ENCODE results near the gene SPECC1.

The SPECC1 gene

GRCh38 chr17:20180661-20181060 is 171.5 kb downstream of the SPECC1 start:
- TF ChIP-seq, protein P1, sequence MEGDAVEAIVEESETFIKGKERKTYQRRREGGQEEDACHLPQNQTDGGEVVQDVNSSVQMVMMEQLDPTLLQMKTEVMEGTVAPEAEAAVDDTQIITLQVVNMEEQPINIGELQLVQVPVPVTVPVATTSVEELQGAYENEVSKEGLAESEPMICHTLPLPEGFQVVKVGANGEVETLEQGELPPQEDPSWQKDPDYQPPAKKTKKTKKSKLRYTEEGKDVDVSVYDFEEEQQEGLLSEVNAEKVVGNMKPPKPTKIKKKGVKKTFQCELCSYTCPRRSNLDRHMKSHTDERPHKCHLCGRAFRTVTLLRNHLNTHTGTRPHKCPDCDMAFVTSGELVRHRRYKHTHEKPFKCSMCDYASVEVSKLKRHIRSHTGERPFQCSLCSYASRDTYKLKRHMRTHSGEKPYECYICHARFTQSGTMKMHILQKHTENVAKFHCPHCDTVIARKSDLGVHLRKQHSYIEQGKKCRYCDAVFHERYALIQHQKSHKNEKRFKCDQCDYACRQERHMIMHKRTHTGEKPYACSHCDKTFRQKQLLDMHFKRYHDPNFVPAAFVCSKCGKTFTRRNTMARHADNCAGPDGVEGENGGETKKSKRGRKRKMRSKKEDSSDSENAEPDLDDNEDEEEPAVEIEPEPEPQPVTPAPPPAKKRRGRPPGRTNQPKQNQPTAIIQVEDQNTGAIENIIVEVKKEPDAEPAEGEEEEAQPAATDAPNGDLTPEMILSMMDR (conservative IDR thresholded peaks at IDR 0.05): no peak
- no peak overlapping the region for H3K27ac ChIP-seq

DNA sequence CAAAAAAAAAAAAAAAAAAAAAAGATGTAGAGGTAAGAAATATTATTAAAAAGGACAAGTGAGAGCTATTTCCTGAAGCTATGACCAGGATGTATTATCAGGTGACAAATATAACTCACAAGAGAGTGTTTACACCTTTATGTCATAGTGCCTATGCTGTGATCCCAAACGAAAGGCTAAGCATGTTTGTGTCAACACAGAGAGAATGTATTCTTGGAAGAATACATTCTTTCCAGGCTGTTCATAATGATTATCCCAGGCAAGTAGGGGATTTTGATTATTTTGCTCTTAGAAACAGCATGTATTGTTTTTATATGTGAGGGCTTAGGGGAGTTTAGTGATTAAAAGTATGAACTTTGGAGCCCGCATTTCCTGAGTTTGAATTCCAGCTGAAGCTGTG is 175.0 kb downstream of the SPECC1 start:
- TF ChIP-seq, protein P1 (conservative IDR thresholded peaks at IDR 0.05): no peak
- H3K27ac ChIP-seq: no peak overlapping the region

DNA sequence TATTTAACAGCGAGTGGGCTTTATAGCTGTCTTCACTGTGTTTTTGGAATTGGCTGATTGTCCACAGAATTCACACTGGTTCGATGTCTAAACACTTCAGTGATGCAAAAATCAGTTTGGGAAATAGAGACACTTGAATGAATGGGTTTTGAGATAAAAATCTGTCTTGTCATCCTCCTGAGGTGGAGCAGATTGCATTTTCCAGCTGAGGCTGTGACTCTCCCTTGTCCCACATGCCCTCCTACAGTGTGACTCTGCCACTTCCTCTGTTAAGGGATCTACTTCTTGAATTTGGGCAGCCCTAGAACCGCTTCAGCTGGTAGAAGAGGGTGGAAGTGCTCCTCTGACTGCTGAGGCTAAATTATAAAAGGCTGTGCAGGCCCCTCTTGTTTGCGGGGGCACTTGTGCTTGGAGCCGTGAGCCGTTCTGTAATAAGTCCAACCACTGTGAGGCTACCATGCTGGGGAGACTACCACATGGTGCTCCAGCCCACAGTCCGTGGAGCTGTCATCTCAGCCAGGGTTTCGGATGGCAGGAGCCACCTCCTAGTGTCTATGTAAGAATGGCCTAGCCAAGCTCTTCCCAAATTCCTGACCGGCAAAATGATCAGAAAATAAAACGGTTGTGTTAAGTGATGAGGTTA is 175.9 kb downstream of the SPECC1 start:
- TF ChIP-seq, protein P1 (conservative IDR thresholded peaks at IDR 0.05): no peak
- H3K27ac ChIP-seq: no peak overlapping the region

DNA sequence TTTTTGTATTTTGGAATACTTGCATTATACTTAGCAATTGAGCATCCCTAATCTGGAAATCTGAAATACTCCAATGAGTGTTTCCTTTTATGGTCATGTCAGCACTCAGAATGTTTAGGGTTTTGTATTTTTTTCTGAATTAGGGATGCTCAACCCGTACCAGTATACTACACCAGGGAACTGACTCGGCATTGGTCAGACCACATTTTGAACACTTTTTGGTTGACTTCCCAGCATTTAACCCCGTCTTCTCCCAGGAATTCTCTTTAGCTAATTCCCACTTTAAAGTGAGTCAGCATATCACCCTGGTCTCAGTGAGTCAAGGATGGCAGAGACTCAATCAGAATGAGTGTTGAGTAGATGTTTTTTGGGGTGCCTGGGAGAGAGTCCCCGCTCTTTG is 177.9 kb downstream of the SPECC1 start:
- TF ChIP-seq, protein P1 (conservative IDR thresholded peaks at IDR 0.05): no peak
- H3K27ac ChIP-seq: no peak overlapping the region

GRCh38 chr17:20189302-20189701 is 180.1 kb downstream of the SPECC1 start:
- H3K27ac ChIP-seq: peak overlapping the region; percentile 71
- TF ChIP-seq, protein P1 (conservative IDR thresholded peaks at IDR 0.05): no peak

DNA sequence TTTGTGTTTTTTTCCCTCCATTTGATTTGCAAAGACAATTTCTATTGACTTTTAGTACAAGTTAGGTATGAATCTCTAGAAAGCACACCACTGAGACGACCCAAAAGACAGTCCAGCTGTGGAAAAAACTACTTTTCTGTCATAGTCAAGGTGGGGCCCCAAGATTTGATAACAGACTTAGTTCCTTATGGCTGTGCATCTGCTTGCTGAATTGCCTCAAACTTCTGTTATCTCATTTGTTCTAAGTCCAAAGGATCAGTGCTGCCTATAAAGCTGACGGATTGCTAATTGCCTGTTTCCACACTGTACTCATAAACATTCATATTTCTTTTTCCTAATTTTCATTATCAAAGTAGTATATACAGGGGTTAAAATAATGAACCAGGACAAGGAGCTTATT is 180.8 kb downstream of the SPECC1 start:
- TF ChIP-seq, protein P1 (conservative IDR thresholded peaks at IDR 0.05): no peak
- H3K27ac ChIP-seq: peak overlapping the region; percentile 71

- TF ChIP-seq, protein P1 (conservative IDR thresholded peaks at IDR 0.05): no peak
- peak overlapping the region; percentile 71 for H3K27ac ChIP-seq
Observed at GRCh38 chr17:20190605-20191004, 181.4 kb downstream of the SPECC1 start.

Data from VCaP (cell line).